ENCODE measurements around the gene RAB7A.

The RAB7A gene

DNA sequence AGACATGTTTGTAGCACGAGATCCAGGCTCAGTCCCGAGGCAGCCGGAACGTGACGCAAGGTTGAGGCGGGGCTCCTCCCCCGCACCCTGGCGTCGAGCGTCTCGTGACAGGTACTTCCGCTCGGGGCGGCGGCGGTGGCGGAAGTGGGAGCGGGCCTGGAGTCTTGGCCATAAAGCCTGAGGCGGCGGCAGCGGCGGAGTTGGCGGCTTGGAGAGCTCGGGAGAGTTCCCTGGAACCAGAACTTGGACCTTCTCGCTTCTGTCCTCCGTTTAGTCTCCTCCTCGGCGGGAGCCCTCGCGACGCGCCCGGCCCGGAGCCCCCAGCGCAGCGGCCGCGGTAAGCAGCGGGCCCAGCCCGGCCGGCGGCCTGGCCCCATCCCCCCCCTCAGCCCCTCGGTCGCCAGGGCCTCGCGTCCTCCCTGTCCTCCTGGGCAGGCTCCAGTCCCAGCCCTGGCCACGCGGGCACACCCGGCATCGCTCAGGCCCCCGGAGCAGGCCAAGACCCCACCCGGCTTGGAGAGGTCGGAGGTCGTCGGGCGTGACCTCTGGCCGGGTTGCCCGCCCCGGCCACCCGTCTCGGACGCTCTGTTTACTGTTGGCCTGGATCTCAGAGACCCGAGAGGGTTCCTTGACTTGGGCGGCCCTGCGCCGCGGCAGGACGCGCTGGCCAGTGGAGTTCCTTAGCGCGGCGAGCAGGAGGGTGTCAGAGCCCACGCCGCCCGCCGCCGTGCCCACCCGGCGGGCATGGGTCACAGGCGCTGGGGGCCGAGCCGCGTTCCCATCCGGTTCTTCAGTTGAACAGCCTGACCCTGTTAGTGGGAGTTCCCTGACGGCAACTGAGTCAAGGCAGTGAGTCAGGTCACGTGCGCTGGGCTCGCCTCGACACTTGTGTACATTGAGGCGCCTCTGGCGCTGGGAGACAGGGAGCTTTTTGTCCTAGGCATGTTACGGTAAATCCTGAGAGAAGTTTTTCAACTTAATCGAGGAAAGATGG lies at the start of gene RAB7A:
Gene RAB7A, plus strand, starts transcription at position 161 of the 994 bp plus-strand sequence. CDS start 69,185 bp downstream, outside the sequence.
- DNase-seq = peak; percentile 88 to 95

DNA sequence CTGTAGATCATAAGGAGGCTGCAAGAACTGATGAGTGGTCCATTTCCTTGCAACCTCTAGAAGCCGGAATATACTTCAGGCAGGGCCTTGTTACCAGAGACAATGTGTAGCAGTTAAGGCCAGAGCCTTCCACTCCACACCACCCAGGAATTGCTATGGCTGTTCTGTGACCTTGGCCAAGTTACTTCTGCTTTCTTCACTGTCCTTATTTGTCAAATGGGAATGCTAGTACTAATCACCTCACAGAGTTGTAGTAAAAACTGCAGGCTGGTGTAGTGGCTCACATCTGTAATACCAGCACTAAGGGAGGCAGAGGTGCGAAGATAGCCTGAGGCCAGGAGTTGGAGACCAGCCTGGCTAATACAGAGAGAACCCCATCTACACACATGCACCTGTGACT lies 46.6 kb upstream of the RAB7A start:
- no peak for DNase-seq

DNA sequence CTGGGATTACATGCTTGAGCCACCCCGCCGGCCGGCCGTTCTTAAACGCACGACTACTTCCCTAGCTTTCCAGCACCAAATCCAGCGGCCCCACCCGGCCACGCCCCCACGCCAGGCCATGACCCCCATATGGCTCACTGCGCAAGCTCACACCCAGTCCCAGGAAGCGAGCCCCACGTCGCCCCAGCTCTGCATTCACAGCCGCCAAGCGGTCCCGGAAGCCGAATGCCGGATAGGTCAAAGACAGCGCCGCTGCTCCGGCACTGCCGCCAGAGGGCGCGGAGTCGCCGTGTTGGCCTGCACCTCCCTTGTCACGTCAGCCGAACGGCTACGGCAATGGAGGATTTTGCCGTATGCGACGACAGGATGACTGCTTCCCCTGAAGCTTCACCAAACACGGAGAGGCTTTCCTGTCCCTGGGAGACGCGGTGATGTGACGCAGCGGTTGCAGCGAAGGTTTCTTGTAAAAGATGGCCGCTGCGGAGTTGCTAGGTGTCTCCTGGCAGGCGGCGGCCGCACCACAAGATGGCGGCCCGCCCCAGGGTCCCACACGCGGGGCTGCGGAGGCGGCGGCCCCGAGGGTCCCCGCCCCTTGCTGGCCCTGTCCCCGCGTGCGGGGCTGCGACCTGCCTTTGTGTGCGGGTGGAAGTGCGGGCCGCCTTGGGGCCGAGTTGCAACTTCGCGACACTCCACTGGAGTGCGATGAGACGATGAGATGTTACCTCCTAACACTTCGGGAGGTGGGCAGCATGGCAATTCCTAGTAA lies 45.2 kb upstream of the RAB7A start:
- peak; percentile 91 to 94 for DNase-seq

DNA sequence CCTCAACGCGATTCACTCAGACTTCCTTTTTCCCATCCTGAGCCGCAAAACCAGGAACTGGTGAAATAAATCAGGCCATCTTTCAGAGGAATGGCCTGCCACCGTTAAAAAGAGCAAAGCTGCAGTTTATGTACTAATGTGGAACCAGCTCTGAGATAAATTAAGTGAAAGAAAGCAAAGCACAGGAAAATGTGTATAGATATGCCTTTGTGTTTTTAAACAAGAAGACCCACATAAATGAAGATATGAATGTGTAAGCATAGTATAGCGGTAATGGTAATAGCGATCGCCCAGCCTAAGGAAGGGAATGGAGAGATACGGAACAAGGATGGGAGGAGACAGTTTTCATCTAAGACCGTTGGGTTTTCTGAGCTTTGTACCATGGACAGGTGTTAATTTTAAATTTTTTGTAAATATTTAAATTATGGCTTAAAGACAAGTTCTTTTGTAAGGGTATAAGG lies 44.6 kb upstream of the RAB7A start:
- DNase-seq = no peak

DNA sequence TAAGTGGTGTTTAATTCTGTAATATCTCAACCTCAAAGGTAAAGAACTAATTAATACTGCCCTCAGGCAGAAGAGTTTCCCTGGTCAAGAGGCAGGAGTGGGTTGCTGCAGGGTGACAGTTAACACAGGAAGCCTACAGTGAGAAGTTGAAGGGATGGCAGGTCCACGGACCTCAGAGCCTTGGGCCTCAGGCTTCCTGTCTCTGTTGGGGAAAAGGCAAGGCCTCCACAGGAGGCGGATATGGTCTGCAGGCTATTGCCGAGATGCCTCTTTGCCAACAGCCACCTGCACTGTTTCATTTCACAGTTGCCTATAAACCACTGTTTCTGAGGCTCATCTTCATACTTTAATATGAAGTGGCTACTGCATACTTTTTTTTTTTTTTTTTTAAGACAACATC lies 42.0 kb upstream of the RAB7A start:
- peak in 1 of 2 donors; percentile 18 for DNase-seq

DNA sequence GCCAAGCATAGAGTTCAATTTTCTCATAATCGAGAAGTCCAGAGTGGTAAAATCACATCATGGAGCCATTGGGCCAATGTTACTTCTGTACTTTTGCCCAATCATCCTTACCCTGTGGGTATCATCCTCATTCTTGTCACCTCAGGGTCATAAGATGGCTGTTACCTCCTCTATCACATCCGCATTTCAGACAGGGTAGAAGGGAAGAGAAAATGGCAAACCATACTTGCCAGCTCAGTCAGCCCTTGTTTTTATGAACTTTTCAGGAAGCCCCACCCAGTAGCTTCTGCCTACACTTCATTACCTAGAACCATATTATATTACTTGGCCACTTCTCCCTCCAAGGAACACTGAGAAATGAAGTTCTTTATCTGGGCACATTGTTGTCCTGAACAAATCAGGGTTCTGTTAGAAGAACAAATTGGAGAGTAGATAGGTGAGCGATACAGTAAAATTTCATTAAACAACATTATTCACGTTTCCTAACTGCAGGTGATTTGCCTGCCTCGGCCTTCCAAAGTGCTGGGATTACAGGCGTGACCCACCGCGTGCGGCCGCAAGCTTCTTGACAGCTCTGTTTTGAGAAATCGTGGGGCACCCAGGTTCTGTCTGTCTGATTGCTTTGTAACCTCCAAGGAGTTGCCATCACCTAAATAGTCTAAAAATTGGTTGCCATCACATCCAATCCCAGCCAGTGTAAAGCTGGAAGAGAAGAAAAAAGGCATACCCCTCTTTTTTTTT lies 40.8 kb upstream of the RAB7A start:
- DNase-seq = no peak

DNA sequence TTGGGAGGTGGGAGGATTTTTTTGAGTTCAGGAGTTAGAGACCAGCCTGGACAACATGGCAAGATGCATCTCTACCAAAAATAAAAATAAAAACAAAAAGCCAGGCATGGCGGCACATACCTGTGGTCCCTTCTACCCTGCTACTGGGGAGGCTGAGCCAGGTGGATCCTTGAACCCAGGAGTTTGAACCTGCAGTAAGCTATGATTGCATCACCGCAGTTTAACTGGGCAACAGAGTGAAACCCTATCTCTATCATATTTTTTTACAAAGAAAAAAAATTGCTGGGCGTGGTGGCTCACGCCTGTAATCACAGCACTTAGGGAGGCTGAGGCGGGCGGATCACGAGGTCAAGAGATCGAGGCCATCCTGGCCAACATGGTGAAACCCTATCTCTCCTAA lies 39.5 kb upstream of the RAB7A start:
- DNase-seq = no peak

DNA sequence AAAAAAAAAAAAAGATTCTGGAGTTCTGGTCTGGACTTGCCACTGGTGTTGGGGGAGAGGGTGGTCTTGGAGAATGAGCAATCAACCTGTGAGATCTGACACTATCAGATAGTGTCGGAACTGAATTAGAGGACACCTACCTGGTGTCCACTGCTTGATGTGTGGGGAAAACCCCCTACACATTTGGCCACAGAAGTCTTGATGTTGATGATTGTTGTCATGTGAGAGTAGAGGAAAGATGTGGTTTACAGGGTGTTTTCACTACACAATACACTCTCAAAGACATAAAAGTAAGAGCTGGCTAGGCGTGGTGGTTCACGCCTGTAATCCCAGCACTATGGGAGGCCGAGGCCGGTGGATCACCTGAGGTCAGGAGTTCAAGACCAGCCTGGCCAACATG lies 36.9 kb upstream of the RAB7A start:
- no peak for DNase-seq

DNA sequence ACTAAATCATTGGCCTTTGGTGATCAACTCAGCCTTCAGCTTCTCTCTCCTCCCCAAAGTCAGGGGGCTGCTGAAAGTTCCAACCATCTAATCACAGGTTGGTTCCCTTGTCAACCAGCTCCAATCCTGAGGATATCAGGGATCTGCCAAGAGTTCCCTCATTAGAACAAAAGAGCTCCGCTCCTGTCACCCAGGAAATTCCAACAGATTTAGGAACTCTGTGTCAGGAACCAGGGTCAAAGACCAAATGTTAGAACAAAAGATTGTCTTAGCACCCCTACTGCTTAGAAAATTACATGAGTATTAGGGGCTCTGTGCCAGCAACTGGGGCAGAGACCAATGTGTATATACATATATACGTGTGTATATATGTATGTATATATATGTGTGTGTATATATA lies 32.3 kb upstream of the RAB7A start:
- DNase-seq = no peak

DNA sequence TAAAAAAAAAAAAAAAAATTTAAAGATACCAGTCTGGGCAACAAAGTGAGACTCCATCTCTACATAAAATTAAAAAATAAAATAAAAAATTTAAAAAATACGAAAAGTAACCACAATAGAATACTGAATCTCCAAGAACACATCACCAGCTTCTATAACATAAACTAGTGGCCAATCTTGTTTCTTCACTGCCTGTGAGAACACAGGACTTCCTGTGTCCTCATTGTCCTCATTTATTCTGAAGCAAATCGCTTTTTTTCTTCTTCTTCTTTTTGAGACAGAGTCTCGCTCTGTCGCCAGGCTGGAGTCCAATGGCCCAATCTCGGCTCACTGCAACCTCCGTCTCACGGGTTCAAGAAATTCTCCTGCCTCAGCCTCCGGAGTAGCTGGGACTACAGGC lies 28.6 kb upstream of the RAB7A start:
- DNase-seq = no peak

DNA sequence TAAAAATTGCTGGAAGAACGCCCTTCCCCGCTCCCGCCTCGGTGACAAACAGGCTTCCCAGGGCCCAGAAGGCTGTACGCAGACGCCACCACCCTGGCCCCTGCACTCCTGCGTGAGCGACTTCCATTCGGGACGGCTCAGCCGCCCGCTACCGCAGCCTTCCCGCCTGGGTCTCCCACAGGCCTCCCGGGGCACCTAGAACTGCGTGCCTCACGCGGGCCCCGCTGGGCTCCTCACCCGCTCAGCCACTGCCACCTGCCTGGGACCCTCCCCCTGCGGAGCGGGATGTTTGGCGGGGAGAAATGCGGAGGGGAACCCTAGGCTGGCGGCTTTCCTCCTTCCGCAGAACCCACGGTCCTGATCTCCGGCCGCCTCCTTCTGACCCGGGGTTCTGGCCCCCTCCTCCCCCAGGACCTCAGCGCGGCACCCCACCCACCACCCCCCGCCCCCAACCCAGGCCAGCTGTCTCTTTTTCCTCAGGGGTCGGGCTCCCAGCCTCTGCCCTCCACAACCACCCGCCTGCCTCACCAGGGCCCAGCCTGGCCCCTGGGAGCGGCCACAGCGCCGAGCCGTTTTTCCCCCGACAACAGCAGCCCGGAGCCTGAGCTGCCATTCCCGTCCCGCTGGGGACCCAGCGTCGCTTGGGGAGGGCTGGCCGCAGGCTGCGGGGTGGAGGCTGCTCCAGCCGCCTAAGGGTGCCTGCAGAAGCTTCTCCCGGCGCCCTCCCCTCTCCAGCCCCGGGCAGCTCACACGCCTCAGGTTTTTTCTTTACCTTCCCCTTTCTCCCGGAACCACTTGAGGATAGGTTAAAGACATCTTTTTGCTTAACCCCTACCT lies 27.6 kb upstream of the RAB7A start:
- DNase-seq = peak in 1 of 2 donors; percentile 39

DNA sequence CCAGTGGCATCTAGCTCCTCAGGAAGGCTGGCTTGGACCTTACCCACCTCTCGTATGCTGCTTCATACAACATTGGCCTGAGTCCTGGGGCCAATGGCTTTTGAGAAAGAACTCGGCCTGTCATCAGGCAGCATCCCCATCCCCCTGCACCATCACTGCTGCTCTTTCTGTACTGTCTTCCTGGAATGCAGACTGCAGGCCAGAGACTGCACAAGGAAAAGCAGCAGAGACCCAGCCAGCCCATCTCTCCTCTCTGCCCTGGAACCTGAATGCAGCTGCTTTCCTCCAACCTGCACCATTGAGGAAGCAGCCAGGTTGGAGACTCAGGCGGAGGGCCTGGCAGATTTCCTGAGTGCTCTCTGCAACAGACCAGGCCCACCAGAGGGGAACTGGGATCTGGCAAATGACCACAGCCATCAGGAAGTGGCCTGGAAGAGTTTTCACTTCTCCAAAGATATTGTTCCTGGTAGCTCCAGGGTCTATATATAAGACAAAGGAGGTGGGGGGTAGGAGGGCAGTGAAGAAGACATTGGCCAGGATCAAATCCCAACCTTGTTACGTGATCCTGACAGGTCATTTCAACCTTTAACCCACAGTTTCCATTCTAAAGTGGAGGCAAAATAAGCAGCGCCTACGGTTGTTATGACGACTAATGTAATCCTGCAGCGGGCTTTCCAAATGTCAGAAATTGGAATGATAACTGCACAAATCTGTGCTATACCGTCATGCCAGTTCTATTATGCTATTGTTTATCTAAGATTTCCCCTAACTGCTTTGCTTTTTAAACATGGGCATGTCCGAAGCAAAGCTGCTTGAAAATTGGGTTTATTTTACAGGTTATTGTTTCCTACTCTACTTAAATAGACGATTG lies 24.4 kb upstream of the RAB7A start:
- no peak for DNase-seq

DNA sequence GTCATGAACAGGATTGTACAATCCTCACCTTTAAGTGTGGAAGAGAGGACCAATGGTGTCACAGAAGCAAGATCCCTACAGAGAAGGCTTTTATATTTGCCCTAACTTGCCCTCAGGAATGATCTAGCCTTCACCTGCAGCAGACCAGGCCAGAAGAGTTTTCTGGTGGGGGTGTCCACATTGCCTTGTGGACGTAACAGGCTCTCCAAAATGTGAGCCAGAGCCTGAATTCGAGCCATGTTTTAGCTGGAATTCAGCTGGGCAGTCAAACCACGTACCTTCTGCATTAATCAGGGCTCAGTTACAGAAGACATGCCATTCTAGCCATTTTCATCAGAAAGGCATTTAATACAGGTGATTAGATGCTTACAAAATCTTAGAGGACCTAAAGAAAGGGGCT lies 23.6 kb upstream of the RAB7A start:
- no peak for DNase-seq

DNA sequence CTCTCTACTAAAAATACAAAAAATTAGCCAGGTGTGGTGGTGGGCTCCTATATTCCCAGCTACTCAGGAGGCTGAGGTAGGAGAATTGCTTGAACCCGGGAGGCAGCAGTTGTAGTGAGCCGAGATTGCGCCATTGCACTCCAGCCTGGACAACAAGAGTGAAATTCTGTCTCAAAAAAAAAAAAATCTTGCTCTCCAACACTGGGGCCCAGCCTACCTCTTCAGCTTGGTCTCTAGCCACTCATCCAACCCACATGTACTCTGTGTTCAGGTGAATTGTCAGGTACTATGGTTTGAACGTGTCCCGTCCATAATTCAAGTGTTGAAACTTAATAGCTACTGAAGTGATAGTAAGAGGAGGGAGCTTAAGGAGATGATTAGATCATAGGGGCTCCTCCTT lies 22.4 kb upstream of the RAB7A start:
- no peak for DNase-seq

DNA sequence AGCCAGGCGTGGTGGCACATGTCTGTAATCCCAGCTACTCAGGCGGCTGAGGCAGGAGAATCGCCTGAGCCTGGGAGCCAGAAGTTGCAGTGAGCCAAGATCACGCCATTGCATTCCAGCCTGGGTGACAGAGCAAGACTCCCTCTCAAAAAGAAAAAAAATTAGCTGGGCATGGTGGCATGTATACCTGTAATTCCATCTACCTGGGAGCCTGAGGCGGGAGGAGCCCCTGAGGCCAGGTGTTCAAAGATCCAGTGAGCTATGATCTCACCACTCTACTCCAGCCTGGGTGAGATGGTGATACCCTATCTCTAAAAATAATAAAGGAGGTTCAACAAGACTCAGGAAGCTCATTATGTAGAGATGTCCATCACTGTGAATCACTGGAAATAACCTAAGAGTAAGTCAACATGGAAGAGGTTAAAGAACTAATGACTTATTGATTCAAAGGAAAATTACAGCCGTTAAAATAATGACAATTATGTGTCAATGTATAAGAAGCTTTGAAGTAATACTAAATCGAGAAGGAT lies 19.8 kb upstream of the RAB7A start:
- DNase-seq = no peak

DNA sequence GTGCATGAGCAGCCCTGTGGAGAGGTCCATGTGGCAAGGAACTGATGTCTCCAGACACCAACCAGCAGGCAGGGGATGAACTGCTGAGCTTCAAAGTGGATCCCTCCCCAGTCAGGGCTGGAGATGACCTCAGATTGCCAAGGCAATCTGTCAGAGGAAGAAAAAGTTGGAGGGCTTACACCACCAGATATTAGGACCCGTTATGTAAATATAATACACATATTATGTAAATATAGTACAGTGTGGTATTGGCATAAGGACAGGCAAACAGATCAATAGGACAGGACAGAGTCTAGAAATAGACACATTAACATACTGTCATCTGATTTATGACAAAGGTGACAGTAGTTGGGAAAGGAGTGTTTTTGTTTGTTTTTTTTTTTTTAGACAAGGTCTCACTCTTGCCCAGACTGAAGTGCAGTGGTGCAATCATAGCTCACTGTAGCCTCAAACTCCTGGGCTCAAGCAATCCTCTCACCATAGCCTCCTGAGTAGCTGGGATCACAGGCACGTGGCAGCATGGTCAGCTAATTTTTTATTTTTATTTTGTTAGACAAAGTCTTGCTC lies 18.0 kb upstream of the RAB7A start:
- no peak for DNase-seq

DNA sequence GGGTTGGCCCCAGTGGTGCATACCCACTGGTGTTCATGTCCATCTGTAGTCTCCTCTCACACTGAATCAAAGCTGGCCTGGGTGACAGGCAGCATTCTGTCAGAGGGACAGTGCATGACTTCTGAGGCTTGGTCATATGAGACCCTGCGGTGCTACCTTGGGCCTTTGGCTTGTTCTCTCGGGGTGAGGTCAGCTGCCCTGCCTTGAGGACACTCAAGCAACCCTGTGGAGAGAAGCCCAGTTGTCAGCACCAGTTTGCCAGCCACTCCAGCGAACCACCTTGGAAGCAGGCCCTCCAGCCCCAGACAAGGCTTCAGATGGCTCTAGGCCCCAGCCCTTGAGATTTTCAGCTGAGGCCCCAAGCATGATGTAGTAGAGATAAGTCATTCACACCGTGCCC lies 16.9 kb upstream of the RAB7A start:
- DNase-seq = no peak

DNA sequence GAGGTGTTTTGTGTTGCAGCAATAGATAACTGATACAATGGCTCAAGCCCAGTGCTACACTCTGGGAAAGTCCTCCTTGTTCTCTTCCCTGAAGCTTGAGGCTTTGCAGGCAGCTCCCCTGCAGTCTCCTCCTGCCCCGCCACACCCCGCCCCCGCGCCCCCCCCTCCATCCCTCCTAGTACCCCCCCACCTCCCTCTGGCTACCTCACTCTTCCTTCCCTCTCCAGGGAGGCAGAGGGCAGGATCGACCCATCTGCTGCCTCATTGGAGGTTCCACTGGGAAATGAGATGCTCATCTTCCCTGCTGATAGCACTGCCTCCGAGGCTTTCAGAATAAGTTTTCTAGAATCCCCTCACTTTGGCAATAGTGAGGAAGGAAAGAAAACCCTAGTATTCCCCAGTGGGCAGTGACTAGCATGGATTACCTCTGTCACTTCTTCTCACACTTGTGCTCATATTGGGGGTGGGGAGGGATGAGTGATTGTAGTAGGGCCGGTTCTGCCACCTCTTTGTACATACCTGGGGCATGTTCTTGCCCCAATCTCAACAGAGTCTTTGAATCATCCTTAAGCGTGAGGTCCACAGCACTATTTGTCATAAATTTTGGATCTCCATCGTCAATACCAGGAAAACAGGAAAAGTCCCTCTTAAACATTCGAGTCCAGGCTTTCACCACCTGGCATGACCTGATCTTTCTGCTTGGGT lies 16.3 kb upstream of the RAB7A start:
- no peak for DNase-seq

DNA sequence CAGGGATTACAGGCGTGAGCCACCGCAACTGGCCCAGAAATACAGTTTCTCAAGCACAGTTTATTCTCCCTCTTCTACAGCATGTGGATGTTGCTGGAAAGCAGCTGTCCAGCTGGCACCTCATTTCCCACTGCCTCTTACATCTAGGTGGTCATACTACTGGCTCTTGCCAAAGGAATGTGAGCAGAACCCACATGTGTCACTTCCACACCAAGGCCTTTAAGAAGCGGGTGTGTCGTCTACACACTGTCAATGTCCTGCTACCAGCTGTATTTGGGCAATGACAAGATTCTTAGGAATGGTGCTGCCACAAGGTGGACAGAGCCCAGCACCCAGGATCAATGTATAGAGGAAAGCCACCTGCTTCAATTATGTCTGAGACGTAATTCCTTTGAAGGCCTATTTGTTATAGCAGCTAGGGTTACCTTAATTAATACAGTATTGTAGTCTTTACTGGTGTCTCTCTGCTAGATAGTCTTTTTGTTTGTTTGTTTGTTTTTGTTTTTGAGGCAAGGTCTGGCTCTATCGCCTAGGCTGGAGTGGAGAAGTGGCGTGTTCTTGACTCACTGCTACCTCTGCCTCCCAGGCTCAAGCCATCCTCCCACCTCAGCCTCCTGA lies 15.1 kb upstream of the RAB7A start:
- no peak for DNase-seq

Measured in bone marrow (tissue), 2 donors.